ENCODE results near the gene KDM4C. TPM values are rescaled to one million over a fixed set of nuclear protein-coding genes. Genes with fewer than 3 reads are reported as not detected.

KDM4C gene
- polyA plus RNA-seq, 1 experiment, result 12.1 TPM

DNA sequence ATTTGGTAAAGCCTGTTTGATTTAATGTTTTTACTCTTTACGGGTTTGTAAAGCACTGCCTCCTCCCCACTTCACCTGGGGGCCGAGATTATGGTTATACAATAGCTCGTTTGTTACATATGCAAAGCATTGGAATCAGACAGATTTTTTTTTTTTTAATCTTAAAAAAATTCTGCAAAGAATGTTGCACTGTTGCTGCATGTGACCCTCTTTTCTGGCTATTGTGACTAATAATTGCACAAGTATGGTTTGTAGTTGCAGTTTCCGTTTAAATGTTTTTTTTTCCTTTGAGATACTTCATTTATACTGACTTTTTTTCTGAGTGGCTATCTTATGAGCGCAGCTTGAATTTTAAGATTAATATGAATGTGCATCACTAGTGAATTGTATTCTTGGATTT lies 165.3 kb downstream of the KDM4C start:
- no peak for DNase-seq (ENCODE audit: low read depth, low spot score)
- TF ChIP-seq, protein P1, sequence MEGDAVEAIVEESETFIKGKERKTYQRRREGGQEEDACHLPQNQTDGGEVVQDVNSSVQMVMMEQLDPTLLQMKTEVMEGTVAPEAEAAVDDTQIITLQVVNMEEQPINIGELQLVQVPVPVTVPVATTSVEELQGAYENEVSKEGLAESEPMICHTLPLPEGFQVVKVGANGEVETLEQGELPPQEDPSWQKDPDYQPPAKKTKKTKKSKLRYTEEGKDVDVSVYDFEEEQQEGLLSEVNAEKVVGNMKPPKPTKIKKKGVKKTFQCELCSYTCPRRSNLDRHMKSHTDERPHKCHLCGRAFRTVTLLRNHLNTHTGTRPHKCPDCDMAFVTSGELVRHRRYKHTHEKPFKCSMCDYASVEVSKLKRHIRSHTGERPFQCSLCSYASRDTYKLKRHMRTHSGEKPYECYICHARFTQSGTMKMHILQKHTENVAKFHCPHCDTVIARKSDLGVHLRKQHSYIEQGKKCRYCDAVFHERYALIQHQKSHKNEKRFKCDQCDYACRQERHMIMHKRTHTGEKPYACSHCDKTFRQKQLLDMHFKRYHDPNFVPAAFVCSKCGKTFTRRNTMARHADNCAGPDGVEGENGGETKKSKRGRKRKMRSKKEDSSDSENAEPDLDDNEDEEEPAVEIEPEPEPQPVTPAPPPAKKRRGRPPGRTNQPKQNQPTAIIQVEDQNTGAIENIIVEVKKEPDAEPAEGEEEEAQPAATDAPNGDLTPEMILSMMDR (IDR thresholded peaks at IDR 0.05; ENCODE audit: low read depth, low read length), result no peak
- H3K4me3 ChIP-seq (ENCODE audit: low read depth, low read length), result no peak overlapping the region
- H3K27ac ChIP-seq (ENCODE audit: low read depth, low read length), result no peak overlapping the region
- POLR2A ChIA-PET, result no interaction called here
- CTCF ChIA-PET, result interaction anchor here (0.6 kb wide), 1 partner anchor 311 kb away, joined by 8 read pairs; no protein-coding TSS in a partner anchor
- no peaks in the 10 kb centered on the region; the same call in 1 of the 2 replicates for H3K9me3 ChIP-seq (ENCODE audit: control insufficient read depth, insufficient read depth, low read length)
- no peaks in the 10 kb centered on the region for H3K27me3 ChIP-seq (ENCODE audit: control insufficient read depth, insufficient read depth, low read length)

DNA sequence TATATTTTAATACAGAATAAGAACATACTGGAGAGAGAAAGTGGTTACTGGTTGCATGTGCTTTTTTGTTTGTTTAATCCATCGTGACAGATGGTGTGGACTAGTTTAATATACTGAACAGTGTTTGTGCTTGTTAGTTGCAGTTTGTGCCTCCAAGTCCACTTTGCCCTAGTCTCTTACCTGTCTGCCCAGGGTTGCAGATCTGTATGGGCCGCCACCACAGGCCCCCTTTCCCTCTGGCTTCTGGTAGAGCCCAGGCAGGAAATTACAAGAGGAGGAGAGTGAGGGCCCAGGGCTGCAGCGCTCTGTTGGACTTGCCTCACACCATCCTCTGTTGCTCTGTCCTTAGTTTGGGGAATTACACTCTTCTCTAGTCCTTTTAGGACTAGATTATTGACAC lies 166.4 kb downstream of the KDM4C start:
- no peak overlapping the region for H3K27ac ChIP-seq (ENCODE audit: low read depth, low read length)
- ChIA-PET CTCF (no interaction called here), POLR2A (no interaction called here)
- DNase-seq (ENCODE audit: low read depth, low spot score), result no peak
- H3K27me3 ChIP-seq (ENCODE audit: control insufficient read depth, insufficient read depth, low read length), result no peaks in the 10 kb centered on the region
- TF ChIP-seq, protein P1 (IDR thresholded peaks at IDR 0.05; ENCODE audit: low read depth, low read length), result no peak
- H3K4me3 ChIP-seq (ENCODE audit: low read depth, low read length), result no peak overlapping the region
- H3K9me3 ChIP-seq (ENCODE audit: control insufficient read depth, insufficient read depth, low read length), result no peaks in the 10 kb centered on the region; the same call in 1 of the 2 replicates

- no peak overlapping the region for H3K27ac ChIP-seq (ENCODE audit: low read depth, low read length)
- TF ChIP-seq, protein P1 (IDR thresholded peaks at IDR 0.05; ENCODE audit: low read depth, low read length), result no peak
- no peaks in the 10 kb centered on the region for H3K9me3 ChIP-seq (ENCODE audit: control insufficient read depth, insufficient read depth, low read length)
- CTCF ChIA-PET, result interaction anchor here (1.0 kb wide), 1 partner anchor 98 kb away, joined by 6 read pairs; no protein-coding TSS in a partner anchor
- POLR2A ChIA-PET, result no interaction called here
- no peaks in the 10 kb centered on the region for H3K27me3 ChIP-seq (ENCODE audit: control insufficient read depth, insufficient read depth, low read length)
- no peak for DNase-seq (ENCODE audit: low read depth, low spot score)
- no peak overlapping the region for H3K4me3 ChIP-seq (ENCODE audit: low read depth, low read length)
These were observed 167.3 kb downstream of the KDM4C start for GRCh38 chr9:6924988-6925563.

DNA sequence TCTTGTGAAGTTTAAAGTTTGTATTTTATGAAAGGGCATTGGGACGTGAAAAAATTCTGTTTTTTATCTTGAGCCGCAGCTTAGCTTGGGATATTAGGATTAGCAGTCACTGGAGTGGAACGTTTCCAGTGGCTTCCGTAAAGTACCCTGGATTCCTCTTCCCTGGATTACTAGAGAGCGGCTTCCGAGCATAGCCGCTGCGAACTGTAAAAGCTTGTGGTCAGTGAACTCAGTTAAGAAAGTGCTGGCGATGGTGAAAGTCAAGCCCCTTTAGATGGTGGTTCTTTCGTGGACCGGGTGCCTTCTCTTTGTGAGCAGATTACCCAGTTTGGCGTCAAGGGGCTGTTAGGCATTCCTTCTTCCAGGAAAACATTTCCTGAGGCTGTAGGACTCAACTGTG lies 168.1 kb downstream of the KDM4C start:
- no peaks in the 10 kb centered on the region for H3K9me3 ChIP-seq (ENCODE audit: control insufficient read depth, insufficient read depth, low read length)
- ChIA-PET CTCF (interaction anchor here (1.0 kb wide), 1 partner anchor 127 kb away, joined by 5 read pairs; no protein-coding TSS in a partner anchor), POLR2A (no interaction called here)
- H3K4me3 ChIP-seq (ENCODE audit: low read depth, low read length), result no peak overlapping the region
- H3K27me3 ChIP-seq (ENCODE audit: control insufficient read depth, insufficient read depth, low read length), result no peaks in the 10 kb centered on the region
- TF ChIP-seq, protein P1 (IDR thresholded peaks at IDR 0.05; ENCODE audit: low read depth, low read length), result no peak
- DNase-seq (ENCODE audit: low read depth, low spot score), result no peak
- no peak overlapping the region for H3K27ac ChIP-seq (ENCODE audit: low read depth, low read length)

DNA sequence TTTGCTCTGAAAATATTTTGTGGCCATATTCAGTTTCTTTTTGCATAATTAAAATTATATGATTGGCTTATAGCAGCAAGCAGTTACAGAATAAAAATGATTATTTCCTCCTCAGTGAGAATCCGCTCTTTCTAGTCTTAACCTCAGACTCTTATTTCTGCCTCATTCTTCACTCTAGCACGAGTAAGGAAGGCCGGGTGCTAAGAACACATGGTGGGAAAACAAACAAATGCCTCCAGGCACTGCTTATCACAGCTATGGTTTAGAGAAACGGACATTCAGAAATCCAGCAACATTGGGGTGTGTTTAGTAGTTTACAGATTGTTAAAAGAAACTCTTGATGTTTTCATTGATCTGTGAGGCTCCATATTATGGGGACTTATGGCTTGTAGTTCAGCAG lies 168.7 kb downstream of the KDM4C start:
- DNase-seq (ENCODE audit: low read depth, low spot score), result no peak
- H3K27me3 ChIP-seq (ENCODE audit: control insufficient read depth, insufficient read depth, low read length), result no peaks in the 10 kb centered on the region
- H3K27ac ChIP-seq (ENCODE audit: low read depth, low read length), result no peak overlapping the region
- POLR2A ChIA-PET, result no interaction called here
- no peaks in the 10 kb centered on the region for H3K9me3 ChIP-seq (ENCODE audit: control insufficient read depth, insufficient read depth, low read length)
- TF ChIP-seq, protein P1 (IDR thresholded peaks at IDR 0.05; ENCODE audit: low read depth, low read length), result no peak
- CTCF ChIA-PET, result interaction anchor here (0.6 to 1.0 kb wide), 3 partner anchors 127 to 694 kb away, joined by 3 to 5 read pairs (median 5); no protein-coding TSS in a partner anchor
- H3K4me3 ChIP-seq (ENCODE audit: low read depth, low read length), result no peak overlapping the region
